IMR-90 (cell line): ENCODE results near the gene BEX3. TPM values are rescaled to one million over a fixed set of nuclear protein-coding genes. Genes with fewer than 3 reads are reported as not detected.
A peak's percentile ranks its signal among the peaks of the same experiment; 100 is the strongest.

Source experiments
- ATAC-seq: fragments of 200-7000 bp; cut with Tn5 transposase; 2 replicates; pipeline ENCODE4 v1.9.1; 2020; ENCODE audit warnings: low read depth, mild to moderate bottlenecking, moderate library complexity
- BruUV-seq: library from RNA; stranded (reverse); fragments of 400-500 nt; replicated peaks from 2 replicates; lab custom pipeline; 2021; lab: Mats Ljungman, UMichigan
- CTCF ChIA-PET: fragments of 300-600 bp; formaldehyde crosslinking; extraction: SDS; loops from one replicate; lab custom pipeline; 2021; ENCODE audit warnings: antibody characterized with exemption; lab: Yijun Ruan, JAX
- POLR2A ChIA-PET: fragments of 300-600 bp; sonication (Branson Sonifier 250); formaldehyde crosslinking; loops from one replicate; lab custom pipeline; 2022; ENCODE audit warnings: antibody characterized with exemption; ENCODE audit not compliant: unreplicated experiment; lab: Charles Lee
- DNase-seq: peaks from one replicate; pipeline ENCODE4 v3.0.0; 2013
- H2AFZ ChIP-seq: replicated peaks from 2 replicates; pipeline ENCODE3; 2013; ENCODE audit warnings: low read length, mild to moderate bottlenecking; ENCODE audit not compliant: poor library complexity
- H2AK5ac ChIP-seq: 2 replicates; pipeline ENCODE4 v1.6.1; 2013; ENCODE audit warnings: low read depth, low read length, inconsistent platforms
- H2AK9ac ChIP-seq: replicated peaks from 2 replicates; pipeline ENCODE3; 2013; ENCODE audit warnings: mild to moderate bottlenecking, low read depth, low read length, moderate library complexity; ENCODE audit not compliant: poor library complexity
- H2BK120ac ChIP-seq: 2 replicates; pipeline ENCODE4 v1.6.1; 2013; ENCODE audit warnings: low read depth, low read length, inconsistent platforms
- H2BK15ac ChIP-seq: 3 replicates; pipeline ENCODE4 v1.6.1; 2013; ENCODE audit warnings: low read depth, low read length, inconsistent platforms
- H2BK20ac ChIP-seq: 2 replicates; pipeline ENCODE4 v1.6.1; 2013; ENCODE audit warnings: low read depth, mild to moderate bottlenecking, inconsistent platforms, low read length, moderate library complexity
- H2BK5ac ChIP-seq: 2 replicates; pipeline ENCODE4 v1.6.1; 2013; ENCODE audit warnings: mild to moderate bottlenecking, low read depth, low read length, inconsistent platforms; ENCODE audit not compliant: poor library complexity, severe bottlenecking
- H3K14ac ChIP-seq: replicated peaks from 2 replicates; pipeline ENCODE4 v1.6.1; 2013; ENCODE audit warnings: low read depth, low read length, inconsistent platforms
- H3K18ac ChIP-seq: 2 replicates; pipeline ENCODE4 v1.6.1; 2013; ENCODE audit warnings: low read depth, low read length, control low read depth
- H3K23ac ChIP-seq: 2 replicates; pipeline ENCODE4 v1.6.1; 2013; ENCODE audit warnings: low read depth, low read length, inconsistent platforms
- H3K27ac ChIP-seq: 2 replicates; pipeline ENCODE4 v1.5.1; 2013; ENCODE audit warnings: mild to moderate bottlenecking, control low read depth, low read length; ENCODE audit not compliant: insufficient read depth
- H3K27me3 ChIP-seq: 2 replicates; pipeline ENCODE4 v1.6.1; 2013; ENCODE audit warnings: low read length; ENCODE audit not compliant: control insufficient read depth, insufficient read depth
- H3K36me3 ChIP-seq: 2 replicates; pipeline ENCODE4 v1.6.1; 2013; ENCODE audit warnings: low read length, mixed read lengths; ENCODE audit not compliant: control insufficient read depth, insufficient read depth
- H3K4ac ChIP-seq: 2 replicates; pipeline ENCODE4 v1.6.1; 2013; ENCODE audit warnings: low read depth, low read length, inconsistent platforms
- H3K4me1 ChIP-seq: 2 replicates; pipeline ENCODE4 v1.6.1; 2013; ENCODE audit warnings: low read length, mixed read lengths; ENCODE audit not compliant: control insufficient read depth, insufficient read depth
- H3K4me2 ChIP-seq: 2 replicates; pipeline ENCODE4 v1.6.1; 2013; ENCODE audit warnings: low read depth, mild to moderate bottlenecking, control low read depth, low read length, moderate library complexity
- H3K4me3 ChIP-seq: 2 replicates; pipeline ENCODE4 v1.5.1; 2013; ENCODE audit warnings: low read depth, mild to moderate bottlenecking, control low read depth, low read length, moderate library complexity; ENCODE audit not compliant: insufficient read depth
- H3K56ac ChIP-seq: 2 replicates; pipeline ENCODE4 v1.6.1; 2013; ENCODE audit warnings: low read length, inconsistent platforms; ENCODE audit not compliant: insufficient read depth; ENCODE audit errors: extremely low read depth
- H3K79me1 ChIP-seq, 2 experiments: 2 replicates each; pipeline ENCODE4 v1.6.1; 2013; ENCODE audit warnings: low read length in 2 of 2, inconsistent platforms in 1 of 2, low read depth in 1 of 2
- H3K9ac ChIP-seq: 2 replicates; pipeline ENCODE4 v1.6.1; 2013; ENCODE audit warnings: low read depth, low read length, control low read depth
- H3K9me1 ChIP-seq: 2 replicates; pipeline ENCODE4 v1.6.1; 2013; ENCODE audit warnings: low read length, inconsistent platforms; ENCODE audit not compliant: insufficient read depth
- H3K9me3 ChIP-seq: 2 replicates; pipeline ENCODE4 v1.6.1; 2013; ENCODE audit warnings: low read length; ENCODE audit not compliant: control insufficient read depth, insufficient read depth
- H4K20me1 ChIP-seq: 2 replicates; pipeline ENCODE4 v1.6.1; 2013; ENCODE audit warnings: low read length, inconsistent platforms; ENCODE audit not compliant: insufficient read depth
- H4K5ac ChIP-seq: 2 replicates; pipeline ENCODE4 v1.6.1; 2013; ENCODE audit warnings: mild to moderate bottlenecking, low read depth, low read length, control low read depth
- H4K8ac ChIP-seq, 2 experiments: 2 replicates each; pipeline ENCODE4 v1.6.1; 2013; ENCODE audit warnings: low read depth in 2 of 2, low read length in 2 of 2, control low read depth in 1 of 2, inconsistent platforms in 1 of 2
- H4K91ac ChIP-seq: 2 replicates; pipeline ENCODE4 v1.6.1; 2013; ENCODE audit warnings: low read depth, low read length, inconsistent platforms; ENCODE audit not compliant: insufficient read depth
- BHLHE40 ChIP-seq: fragments of 150-350 bp; IDR thresholded peaks from 2 replicates; pipeline ENCODE4 v1.6.1; 2016; ENCODE audit warnings: mild to moderate bottlenecking, low read depth, low read length
- CHD1 ChIP-seq: IDR thresholded peaks from 2 replicates; pipeline ENCODE4 v1.6.1; 2012; ENCODE audit warnings: low read depth, low read length, improper control_type of control experiment
- ELK1 ChIP-seq: fragments of 150-350 bp; IDR thresholded peaks from 2 replicates; pipeline ENCODE4 v1.6.1; 2016; ENCODE audit warnings: low read depth, mild to moderate bottlenecking, low read length, moderate library complexity, borderline replicate concordance
- MAFK ChIP-seq: IDR thresholded peaks from 2 replicates; pipeline ENCODE4 v1.6.1; 2012; ENCODE audit warnings: low read depth, low read length, improper control_type of control experiment
- MAZ ChIP-seq: IDR thresholded peaks from 2 replicates; pipeline ENCODE4 v1.6.1; 2012; ENCODE audit warnings: low read depth, mild to moderate bottlenecking, low read length, improper control_type of control experiment, moderate library complexity, borderline replicate concordance
- MXI1 ChIP-seq: IDR thresholded peaks from 2 replicates; pipeline ENCODE4 v1.6.1; 2012; ENCODE audit warnings: low read depth, mild to moderate bottlenecking, low read length, moderate library complexity, borderline replicate concordance
- NFE2L2 ChIP-seq: fragments of 150-350 bp; IDR thresholded peaks from 2 replicates; pipeline ENCODE4 v1.6.1; 2016; ENCODE audit warnings: low read depth, mild to moderate bottlenecking, low read length
- POLR2A ChIP-seq: IDR thresholded peaks from 2 replicates; pipeline ENCODE4 v1.6.1; 2012; ENCODE audit warnings: mild to moderate bottlenecking, low read depth, low read length
- RAD21 ChIP-seq: IDR thresholded peaks from 2 replicates; pipeline ENCODE4 v1.6.1; 2012; ENCODE audit warnings: low read length, improper control_type of control experiment
- SMC3 ChIP-seq: fragments of 150-350 bp; IDR thresholded peaks from 2 replicates; pipeline ENCODE4 v1.6.1; 2016; ENCODE audit warnings: low read depth, mild to moderate bottlenecking, antibody characterized with exemption, low read length, moderate library complexity
- WGBS, 2 experiments: methylation state at CpG; one replicate each; pipeline versions ENCODE4 v1.1.5 to v1.1.7; 2013; ENCODE audit warnings: missing lambda C conversion rate in 2 of 2; ENCODE audit not compliant: insufficient read length in 1 of 2; ENCODE audit errors: extremely low coverage in 2 of 2; 5-methylcytosine and 5-hydroxymethylcytosine counted together
- dilution Hi-C: fragments of 300-500 bp; cut with HindIII; formaldehyde crosslinking; loops from one replicate; pipeline ENCODE4 v1.14.3; 2018; ENCODE audit warnings: low sequenced_read_pairs; ENCODE audit not compliant: unreplicated experiment
- in situ Hi-C: fragments of 300-500 bp; cut with MboI; formaldehyde crosslinking; loops from 3 replicates; pipeline ENCODE4 v1.14.3; 2019; ENCODE audit warnings: low sequenced_read_pairs, inconsistent platforms, mixed read lengths
- intact Hi-C: fragments of 100-400 bp; cut with micrococcal nuclease; formaldehyde crosslinking; loops from 2 replicates; pipeline ENCODE4 v1.10.0; 2022
- polyA plus RNA-seq, 3 experiments: library from polyadenylated mRNA; depleted of rRNA; stranded (reverse); fragments of >200 nt; gene quantifications; 2 replicates each; pipeline ENCODE4 v1.2.3, GENCODE V29; 2012; ENCODE audit warnings: low replicate concordance in 1 of 3
- total RNA-seq: library from RNA; depleted of rRNA; stranded (reverse); fragments of >200 nt; gene quantifications from 2 replicates; pipeline ENCODE4 v1.2.3, GENCODE V29; 2012
- TF ChIP-seq, protein P1 (sequence below): fragments of 150-350 bp; IDR thresholded peaks from 2 replicates; pipeline ENCODE4 v1.6.1; 2017; ENCODE audit warnings: mild to moderate bottlenecking, antibody characterized with exemption, low read length, low read depth
- TF ChIP-seq, protein P2 (sequence below): conservative IDR thresholded peaks from 2 replicates; pipeline ENCODE4 v1.5.1; 2012; ENCODE audit warnings: mild to moderate bottlenecking, low read depth, low read length, improper control_type of control experiment

The BEX3 gene
- total and polyA plus RNA-seq, 2 of the 4 experiments (the other 2 are of a cell fraction) = 114 to 409 TPM

- TF ChIP-seq ELK1 (no peak), BHLHE40 (no peak), NFE2L2 (no peak), MAFK (no peak), POLR2A (no peak), MAZ (no peak), SMC3 (no peak), RAD21 (no peak), MXI1 (no peak), CHD1 (no peak)
- TF ChIP-seq, protein P1, sequence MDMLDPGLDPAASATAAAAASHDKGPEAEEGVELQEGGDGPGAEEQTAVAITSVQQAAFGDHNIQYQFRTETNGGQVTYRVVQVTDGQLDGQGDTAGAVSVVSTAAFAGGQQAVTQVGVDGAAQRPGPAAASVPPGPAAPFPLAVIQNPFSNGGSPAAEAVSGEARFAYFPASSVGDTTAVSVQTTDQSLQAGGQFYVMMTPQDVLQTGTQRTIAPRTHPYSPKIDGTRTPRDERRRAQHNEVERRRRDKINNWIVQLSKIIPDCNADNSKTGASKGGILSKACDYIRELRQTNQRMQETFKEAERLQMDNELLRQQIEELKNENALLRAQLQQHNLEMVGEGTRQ = no peak
- TF ChIP-seq, protein P2, sequence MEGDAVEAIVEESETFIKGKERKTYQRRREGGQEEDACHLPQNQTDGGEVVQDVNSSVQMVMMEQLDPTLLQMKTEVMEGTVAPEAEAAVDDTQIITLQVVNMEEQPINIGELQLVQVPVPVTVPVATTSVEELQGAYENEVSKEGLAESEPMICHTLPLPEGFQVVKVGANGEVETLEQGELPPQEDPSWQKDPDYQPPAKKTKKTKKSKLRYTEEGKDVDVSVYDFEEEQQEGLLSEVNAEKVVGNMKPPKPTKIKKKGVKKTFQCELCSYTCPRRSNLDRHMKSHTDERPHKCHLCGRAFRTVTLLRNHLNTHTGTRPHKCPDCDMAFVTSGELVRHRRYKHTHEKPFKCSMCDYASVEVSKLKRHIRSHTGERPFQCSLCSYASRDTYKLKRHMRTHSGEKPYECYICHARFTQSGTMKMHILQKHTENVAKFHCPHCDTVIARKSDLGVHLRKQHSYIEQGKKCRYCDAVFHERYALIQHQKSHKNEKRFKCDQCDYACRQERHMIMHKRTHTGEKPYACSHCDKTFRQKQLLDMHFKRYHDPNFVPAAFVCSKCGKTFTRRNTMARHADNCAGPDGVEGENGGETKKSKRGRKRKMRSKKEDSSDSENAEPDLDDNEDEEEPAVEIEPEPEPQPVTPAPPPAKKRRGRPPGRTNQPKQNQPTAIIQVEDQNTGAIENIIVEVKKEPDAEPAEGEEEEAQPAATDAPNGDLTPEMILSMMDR = no peak
- Histone ChIP-seq H2AK9ac (no peak overlapping the region), H3K9me3 (no peaks in the 10 kb centered on the region), H4K20me1 (no peaks in the 10 kb centered on the region; the same call in 1 of the 2 replicates), H3K4me3 (no peak overlapping the region), H3K36me3 (no peaks in the 10 kb centered on the region), H4K91ac (no peak overlapping the region), H2BK5ac (peak overlapping the region; percentile 57), H3K18ac (0 out of 2 replicates have a peak overlapping the region, but pooled peaks have one; percentile 24), H3K27ac (no peak overlapping the region), H2AFZ (peak overlapping the region; percentile 74), H3K14ac (0 out of 2 replicates have a peak overlapping the region, but pooled peaks have one; percentile 24), H3K23ac (no peak overlapping the region), H2BK120ac (0 out of 2 replicates have a peak overlapping the region, but pooled peaks have one; percentile 28), H4K5ac (0 out of 2 replicates have a peak overlapping the region, but pooled peaks have one; percentile 54), H3K4me1 (peaks cover 4% of the 10 kb centered on the region), H3K27me3 (no peaks in the 10 kb centered on the region), H2BK15ac (no peak overlapping the region), H3K79me1 (peaks cover 0 to 3% of the 10 kb centered on the region in 2 experiments; a peak in 1 of 4 replicates), H3K9me1 (no peaks in the 10 kb centered on the region), H2AK5ac (no peak overlapping the region), H3K56ac (no peak overlapping the region), H3K9ac (no peak overlapping the region), H3K4ac (no peak overlapping the region), H3K4me2 (peak overlapping the region; percentile 63; the same call in 1 of the 2 replicates), H2BK20ac (no peak overlapping the region), H4K8ac (peak overlapping the region in 1 of 2 experiments; percentile 30; a peak in 1 of 4 replicates)
- no TSS peak for BruUV-seq
- no CpG with 5 or more reads among the region's 6 CpGs for WGBS, 2 experiments
- ChIA-PET CTCF (no interaction called here), POLR2A (no interaction called here)
- DNase-seq (peak; percentile 28), ATAC-seq (no peak; the same call in 1 of the 2 replicates)
- intact Hi-C loops (no loop called here), dilution Hi-C loops (no loop called here), in situ Hi-C loops (no loop called here)
Observed at GRCh38 chrX:103415068-103415467, 38.7 kb downstream of the BEX3 start.
